NCI-H774 (cell line): ENCODE results near the gene L3MBTL4.
"Not testable (repeated sequence)": the region's sequence is repeated elsewhere in the genome, so short reads cannot be mapped to it uniquely, and the experiment has no call there.

ENCODE experiments used
- DNase-seq: peaks from one replicate; lab custom pipeline; 2025; lab: John Stamatoyannopoulos, UW

L3MBTL4 gene

DNA sequence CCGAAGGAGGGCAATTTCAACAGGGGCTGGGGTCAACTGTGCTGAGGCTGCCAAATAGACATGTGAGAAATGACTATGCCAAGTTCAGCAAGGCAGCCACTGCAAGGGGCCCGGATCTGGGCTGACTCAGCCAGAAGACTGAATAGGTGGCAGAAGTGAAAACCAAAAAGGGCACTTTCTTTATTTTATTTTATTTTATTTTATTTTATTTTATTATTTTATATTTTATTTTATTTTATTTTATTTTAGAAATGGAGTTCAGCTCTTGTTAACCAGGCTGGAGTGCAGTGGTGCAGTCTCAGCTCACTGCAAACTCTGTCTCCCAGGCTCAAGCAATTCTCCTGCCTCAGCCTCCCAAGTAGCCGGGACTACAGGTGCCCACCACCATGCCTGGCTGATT is 228.9 kb downstream of the L3MBTL4 start:
- not testable (repeated sequence) for DNase-seq

DNA sequence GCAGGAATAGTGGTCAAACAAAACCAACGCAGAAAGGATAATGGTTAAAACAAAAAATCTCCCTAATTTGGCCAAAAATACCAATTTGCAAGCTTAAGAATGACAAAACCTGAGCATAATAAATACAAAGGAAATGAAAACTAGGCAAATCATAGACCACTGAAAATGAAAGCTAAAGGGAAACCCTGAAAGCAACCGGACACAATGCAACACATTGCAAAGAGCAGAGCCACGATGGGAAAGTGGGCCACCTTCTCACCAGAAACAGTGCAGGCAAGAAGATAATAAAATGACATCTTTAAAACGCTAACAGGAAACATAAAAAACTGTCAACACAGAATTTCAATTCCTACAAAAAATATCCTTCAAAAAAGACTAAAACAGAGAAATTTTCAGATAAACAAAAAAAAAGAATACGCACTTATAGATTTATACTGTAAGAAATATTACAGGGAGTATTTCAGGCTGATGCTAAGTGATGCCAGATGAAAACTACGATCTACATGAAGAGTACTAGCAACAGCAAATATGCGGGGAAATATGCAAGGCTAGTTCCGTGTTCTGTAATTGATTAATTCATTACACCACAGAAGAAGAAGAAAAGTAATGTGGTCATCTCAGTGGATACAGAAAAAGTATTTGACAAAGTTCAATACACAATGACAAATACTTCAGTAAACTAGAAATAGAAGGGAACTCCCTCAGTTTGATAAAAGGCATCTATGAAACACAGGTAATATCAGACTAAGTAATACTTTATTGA is 239.5 kb downstream of the L3MBTL4 start:
- no peak for DNase-seq

DNA sequence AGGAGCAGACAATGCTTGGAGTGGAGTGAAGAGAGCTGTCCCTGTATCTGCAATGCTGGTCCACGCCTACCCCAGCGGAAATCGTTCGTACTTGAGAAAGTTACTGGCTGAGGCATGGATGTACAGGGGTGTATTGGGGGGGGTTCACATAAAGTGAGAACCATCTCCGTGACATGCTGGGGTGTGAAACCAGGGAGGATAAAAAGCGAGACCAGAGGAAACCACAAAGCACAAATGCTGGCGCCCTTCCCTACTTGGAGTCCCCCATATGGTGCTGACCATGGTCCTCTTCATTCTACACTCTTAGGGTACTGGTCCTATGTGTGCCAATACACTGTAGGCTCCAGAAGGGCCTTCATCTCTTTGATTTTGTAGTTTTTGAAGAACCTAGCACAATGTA is 244.1 kb downstream of the L3MBTL4 start:
- DNase-seq, result no peak

DNA sequence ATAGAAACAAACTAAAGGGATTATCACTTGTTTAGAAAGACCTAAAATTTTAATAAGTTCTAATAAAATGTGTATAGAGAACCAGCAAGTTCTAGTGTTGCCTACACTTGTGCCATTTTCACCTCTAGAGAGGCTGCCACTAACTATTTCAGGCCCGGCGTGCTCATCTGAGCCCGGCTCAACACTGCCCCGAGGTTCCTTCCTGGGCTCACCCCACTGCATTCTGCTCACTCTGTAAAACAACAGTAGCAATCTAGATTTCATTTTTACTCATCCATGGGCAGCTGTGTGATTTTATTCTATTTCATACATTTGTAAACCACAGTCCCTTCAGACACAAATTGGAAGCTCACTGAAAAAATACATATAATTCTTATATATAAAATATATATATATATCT is 253.2 kb downstream of the L3MBTL4 start:
- no peak for DNase-seq

DNA sequence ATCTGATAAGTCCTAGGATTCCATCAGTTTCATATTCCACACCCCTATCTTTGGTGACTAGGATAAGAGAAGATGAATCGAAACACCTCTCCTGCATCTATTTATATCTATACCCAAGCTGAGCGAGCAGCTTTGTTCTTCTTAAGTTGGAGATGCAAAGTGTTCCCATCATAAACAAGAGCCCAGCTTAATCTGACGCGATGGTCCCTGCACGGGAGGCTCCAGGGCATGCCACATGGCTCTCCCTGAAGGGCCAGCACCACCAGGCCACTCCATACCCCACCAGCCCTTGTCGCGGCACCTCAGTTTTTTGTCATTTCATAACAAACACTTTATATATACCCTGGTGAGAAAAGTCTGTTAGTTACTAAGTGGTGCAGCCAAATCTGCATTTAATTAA is 255.3 kb downstream of the L3MBTL4 start:
- DNase-seq, result no peak

DNA sequence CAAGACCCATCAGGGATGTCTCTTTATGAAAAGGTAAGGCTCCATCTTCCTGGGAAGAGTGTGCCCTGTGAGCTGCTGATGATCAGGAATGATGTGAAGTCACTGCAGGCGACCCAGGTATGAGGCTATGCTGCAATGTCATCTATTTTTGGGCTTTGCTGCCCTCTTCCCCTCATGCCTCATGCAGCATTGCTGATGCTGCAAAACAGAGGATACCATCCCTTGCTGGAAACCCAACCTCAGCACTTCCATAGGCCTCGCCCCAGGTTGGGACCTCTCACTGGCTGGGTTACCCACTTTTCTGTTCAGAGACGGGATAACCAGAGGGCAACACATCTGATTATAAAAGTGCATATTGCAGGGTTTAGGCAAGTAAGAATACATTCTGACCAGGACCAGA is 255.8 kb downstream of the L3MBTL4 start:
- no peak for DNase-seq

DNA sequence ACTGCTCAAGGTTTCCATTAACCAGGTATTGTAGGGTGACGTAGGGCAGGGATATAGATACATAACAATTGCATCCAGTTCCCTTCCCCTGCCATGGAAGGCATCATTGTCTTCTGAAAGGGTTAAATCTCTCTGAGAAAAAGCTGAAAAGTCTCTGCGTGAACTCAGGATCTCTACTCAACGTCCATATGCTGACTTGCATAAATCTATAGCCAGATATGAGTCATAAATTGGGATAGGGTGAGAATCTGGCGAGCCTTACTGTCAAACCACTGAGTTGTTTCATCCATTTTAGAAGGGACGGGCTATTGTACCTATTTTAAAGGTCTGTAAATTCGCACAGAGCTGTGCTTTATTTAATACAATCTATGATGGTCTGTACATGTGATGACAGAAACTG is 258.3 kb downstream of the L3MBTL4 start:
- no peak for DNase-seq

DNA sequence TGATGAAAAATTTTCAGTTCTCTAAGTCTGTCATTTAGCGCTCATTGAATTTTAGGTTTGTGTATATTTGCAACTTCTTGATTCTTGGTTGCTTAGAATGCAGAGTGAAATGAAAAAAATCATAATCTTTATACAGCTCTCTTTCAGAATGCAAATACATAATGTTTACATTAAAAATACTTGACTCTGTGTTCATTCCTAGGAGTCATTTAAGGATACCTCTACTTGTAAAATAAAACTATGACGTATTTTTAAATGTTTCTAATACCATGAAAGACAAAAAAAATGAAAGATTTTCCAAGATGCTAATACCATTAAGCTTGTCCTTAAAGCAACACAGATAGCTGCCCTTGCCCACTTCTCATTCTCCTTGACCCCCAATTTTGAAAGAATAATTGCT is 259.0 kb downstream of the L3MBTL4 start:
- no peak for DNase-seq

DNA sequence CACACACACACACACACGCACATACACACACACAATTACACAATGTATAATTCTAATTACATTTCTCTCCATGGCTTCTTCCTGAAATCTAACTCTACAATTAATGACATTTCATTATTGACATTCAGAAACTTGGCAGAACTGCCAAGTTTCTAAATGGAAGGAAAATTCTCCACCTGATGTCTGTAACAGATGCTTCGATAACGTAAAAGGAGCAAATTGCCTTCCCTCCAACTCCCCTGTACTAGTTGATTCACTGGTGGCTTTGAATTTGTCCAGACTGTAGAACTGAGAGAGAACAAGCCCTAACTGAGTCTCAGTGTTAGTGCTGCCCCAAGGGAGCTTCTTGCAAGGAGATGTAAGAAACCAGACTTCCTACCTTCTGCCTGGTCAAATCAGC is 264.3 kb downstream of the L3MBTL4 start:
- no peak for DNase-seq

DNA sequence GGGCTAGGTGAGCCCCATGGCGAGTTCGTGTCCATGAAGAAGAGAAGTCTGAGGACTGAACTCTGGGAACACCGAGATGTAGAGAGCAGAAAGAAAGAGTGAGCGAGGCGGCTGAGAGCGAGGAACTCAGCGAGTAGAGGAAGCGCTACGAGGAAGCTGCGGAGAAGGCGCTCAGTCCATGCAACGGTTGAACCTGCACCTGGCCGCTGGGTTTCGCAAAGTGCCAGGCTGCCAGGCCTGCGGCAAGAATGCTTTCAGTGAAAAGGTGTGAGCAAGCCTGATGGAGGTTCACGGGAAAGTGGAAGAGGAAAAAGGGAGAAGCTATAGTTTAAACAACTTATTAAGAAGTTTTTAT is 268.4 kb downstream of the L3MBTL4 start:
- no peak for DNase-seq

DNA sequence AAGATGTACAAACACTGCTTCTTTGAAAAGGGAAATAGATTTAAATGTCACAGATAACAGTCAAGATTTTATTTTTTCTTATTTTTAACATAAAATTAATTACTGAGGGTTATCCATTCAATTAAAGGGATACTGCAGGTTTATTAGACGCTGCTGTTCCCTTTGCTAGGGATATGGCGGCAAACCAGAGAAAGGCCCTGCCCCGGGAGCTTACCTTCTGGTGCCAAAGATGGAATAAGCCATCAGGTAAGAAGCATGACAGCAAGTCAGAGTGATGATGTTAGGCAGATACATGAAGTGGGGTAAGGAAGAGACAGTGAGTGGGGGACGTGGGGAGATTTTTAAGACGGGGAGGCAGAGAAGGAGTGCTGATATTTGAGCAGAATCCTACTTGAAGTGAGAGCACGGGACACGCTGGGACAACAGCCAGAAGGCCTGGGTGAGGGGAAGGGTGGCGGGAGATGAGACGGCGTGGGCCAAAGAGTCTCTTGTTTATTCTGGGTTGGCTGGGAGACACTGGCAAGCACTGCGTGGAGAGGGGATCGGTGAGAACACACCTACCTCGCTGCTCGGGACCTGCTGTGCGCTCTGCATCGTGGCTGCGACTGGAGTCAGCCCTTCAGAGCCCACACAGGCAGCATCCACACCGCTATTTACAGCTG is 268.9 kb downstream of the L3MBTL4 start:
- DNase-seq, result no peak

DNA sequence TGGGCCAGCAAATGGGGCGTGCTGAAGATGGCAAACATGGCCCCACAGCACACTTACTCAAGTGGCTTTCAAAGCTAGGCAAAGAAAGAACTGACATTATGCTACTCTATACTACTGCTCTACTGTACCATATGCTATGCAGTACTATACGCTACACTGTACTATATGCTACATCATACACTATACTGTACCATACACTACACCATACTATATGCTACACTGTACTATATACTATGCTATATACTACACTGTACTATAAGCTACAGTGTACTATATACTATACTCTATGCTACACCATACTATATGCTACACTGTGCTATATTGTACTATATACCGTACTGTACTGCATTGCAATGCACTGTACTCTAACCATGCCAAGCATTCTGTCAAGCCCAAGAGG is 275.7 kb downstream of the L3MBTL4 start:
- DNase-seq, result no peak

DNA sequence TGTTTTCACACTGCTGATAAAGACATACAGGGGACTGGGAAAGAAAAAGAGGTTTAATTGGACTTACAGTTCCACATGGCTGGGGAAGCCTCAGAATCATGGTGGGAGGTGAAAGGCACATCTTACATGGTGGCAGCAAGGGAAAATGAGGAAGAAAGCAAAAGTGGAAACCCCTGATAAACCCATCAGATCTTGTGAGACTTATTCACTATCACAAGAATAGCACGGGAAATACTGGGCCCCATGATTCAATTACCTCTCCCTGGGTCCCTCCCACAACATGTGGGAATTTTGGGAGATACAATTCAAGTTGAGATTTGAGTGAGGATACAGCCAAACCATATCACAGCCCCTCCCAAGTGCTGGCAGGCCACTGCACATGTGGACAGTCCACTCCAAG is 278.8 kb downstream of the L3MBTL4 start:
- not testable (repeated sequence) for DNase-seq

DNA sequence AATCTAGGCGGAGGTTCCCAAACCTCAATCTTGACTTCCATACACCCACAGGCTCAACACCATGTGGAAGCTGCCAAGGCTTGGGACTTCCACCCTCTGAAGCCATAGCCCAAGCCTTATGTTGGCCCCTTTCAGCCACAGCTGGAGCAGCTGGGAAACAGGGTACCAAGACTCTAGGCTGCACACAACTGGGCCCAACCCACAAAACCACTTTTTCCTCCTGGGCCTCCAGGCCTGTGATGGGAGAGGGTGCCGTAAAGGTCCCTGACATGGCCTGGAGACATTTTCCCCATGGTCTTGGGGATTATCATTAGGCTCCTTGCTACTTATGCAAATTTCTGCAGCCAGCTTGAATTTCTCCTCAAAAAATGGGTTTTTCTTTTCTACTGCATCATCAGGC is 279.7 kb downstream of the L3MBTL4 start:
- DNase-seq, result not testable (repeated sequence)

DNA sequence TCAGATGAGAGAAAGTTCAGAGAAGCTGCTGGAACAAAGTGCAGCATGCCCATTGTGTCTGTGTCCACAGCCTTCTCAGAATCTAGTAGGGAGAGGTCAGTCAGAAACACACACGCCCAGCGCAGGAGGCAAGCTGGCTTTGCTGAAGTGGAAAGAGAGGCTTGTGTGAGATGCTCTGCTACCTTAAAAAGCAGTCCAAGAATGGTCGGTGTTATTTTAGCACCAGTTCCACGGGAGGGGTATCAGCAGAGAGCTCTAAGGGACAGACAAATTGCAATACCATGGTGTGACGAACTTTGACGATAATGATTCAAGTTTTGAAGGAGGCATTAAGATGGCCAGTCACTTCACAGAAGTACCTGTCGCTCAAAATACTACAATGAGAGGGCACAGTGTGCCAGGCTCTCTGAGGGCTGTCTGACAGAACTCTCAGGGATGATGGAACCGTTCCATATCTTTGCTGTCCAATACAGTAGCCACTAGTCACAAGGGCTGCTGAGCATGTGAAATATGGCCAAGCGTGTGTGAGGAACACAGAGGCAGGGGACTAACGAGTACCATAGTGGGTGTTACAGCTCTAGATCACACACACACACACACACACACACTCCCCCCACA is 281.9 kb downstream of the L3MBTL4 start:
- DNase-seq, result no peak

DNA sequence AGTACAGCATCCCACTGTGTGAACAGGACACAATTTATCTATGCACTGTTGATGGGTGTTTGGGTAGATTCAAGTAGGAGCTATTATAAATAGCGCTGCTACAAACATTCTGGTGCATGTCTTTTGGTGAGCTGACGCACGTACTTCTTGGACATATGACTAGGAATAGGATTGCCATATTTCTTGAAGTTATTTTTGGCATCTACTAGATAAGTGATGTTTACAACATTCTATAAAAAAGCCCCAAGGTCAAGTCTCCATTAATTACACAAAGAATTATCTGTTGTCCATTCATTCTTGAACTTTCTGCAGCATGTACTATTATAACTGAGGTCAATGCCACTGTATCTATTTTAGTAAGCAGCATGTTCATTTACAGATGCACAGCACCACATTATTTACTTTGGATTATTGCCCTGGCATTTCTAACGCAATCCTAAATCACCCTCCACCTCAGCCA is 293.9 kb downstream of the L3MBTL4 start:
- DNase-seq, result no peak

DNA sequence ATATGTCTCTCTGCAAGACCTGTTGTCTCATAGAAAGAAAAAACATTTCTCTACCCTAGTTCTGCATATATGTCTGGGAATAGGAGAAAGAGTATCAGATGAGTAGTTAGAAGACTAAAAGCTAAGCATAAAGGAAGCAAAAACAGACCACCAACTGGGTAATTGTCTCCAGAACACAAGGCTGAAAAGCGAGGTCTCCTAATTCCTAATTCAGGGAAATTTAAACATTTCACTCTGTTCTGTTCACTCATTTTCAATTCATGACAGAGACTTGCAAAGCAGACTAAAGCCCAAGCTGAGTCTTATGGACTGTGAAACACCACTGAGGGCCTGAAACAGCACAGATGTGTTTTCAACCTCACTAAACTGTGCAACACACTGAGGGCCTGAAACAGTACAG is 294.9 kb downstream of the L3MBTL4 start:
- no peak for DNase-seq

DNA sequence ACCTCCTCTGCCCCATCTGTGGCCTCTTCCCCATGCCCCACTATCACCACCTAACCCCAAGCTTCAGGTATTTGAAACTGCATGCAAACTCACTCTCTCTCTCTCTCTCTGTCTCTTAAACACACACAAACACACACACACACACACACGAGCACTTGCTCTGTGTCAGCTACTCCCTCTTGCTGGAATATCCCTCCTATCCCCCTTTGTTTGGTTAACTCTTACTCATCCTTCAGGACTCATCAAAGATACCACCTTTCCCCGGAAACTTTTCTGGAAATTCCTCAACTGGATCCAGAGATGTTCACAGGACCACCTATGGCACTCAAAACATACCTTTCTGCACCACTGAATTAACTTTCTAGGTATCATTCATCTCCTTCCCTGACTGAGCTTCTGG is 296.6 kb downstream of the L3MBTL4 start:
- no peak for DNase-seq

DNA sequence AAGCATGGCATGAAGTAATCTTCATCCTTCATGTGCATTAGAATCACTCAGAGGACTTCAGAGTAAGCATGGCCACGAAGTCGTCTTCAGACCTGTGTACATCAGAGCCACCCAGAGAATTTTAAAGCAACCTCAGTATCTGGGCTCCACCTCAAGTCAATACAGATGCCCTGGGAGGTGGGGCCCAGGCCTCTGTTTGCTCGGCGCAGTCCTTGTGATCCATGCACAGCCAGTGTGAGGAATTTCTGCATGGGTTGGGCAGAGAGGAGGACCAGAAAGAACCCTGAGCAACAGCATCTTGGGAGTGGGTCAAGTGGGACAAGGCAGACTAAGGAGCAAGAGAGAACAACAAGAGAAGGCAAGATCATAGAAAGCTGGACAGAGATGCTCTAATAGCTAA is 299.0 kb downstream of the L3MBTL4 start:
- no peak for DNase-seq

DNA sequence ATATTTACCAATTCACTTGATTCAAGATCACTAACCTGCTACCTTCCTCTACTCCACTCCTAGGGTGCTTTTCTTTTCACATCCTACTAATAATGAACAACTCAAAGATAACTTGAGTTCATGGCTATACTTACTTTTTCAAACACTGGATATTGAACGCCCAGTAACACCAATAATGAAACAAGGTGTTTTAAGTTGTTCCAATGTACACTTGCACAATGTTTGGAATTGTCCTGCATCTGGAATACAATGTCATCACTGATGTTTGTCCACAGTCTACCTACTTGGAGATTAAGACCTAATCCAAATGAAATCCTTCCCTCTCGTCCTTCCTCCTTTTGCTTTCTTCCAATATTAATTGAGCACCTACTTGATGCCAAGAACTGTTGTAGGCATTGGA is 301.1 kb downstream of the L3MBTL4 start:
- no peak for DNase-seq

DNA sequence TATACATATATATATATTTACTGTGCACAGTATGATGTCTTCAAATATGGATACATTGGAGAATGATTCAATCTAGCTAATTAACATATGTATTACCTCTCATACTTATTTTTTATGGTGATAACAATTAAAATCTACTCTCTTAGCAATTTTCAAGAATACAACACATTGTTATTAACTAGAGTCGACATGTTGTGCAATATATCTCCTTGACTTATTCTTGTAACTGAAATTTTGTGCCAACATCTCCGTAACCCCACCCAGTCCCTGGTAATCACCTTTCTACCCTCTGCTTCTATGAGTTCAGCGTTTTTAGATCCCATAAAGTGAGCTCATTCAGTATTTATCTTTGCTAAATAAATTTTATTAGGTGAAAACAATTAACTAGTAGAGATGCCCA is 303.0 kb downstream of the L3MBTL4 start:
- no peak for DNase-seq

DNA sequence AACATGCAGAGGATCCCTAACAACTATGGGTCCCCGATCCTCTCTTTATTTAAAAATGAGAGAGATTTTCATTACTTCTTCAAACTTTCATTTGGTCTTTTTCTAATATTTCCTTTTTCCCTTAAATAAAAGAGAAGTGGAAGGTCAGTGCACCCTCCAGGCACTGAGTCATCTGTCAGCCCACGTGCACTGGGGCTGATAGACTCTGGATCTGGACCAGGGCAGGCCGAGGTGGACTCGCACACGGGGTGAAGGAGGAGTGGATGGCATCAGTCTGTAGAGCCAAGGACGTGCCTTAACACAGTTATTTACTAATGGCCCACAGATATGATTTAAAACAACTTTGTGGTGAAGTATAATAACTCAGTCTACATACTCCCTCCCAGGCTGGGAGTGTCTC is 305.0 kb downstream of the L3MBTL4 start:
- no peak for DNase-seq

DNA sequence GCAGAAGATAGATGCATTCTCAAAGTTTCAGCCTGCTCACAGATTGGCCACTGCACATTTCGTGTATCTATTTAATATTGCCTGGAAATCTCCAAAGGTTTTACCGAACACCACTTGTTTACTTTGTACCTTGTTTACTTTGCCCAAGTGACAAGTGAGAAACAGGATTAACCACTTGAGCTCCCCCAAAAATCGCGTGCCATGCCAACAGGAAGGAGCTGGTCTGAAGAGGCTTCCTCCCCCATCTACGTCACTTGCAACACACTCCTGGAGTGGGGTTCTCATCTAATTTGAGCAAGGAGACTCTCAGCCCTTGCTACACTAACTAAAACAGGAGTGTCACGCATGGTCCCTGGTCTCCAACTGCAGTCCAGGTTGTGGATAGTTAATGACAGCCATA is 306.9 kb downstream of the L3MBTL4 start:
- no peak for DNase-seq
